Activated B cell treated with CpG ODN at 0.5 μM for 24 hours (primary cell): ENCODE results near the gene ARHGAP15. TPM values are rescaled to one million over a fixed set of nuclear protein-coding genes. Genes with fewer than 3 reads are reported as not detected.
A peak's percentile ranks its signal among the peaks of the same experiment; 100 is the strongest.

Source experiments
- ATAC-seq: fragments of 200-7000 bp; cut with Tn5 transposase; one replicate; pipeline ENCODE4 v1.10.0; 2021; ENCODE audit warnings: low read depth, mild to moderate bottlenecking, moderate library complexity
- CTCF ChIA-PET: fragments of 350-600 bp; sonication (Branson Sonifier 250); formaldehyde crosslinking; loops from one replicate; lab custom pipeline; 2021; ENCODE audit warnings: antibody characterized with exemption; lab: Charles Lee
- POLR2A ChIA-PET: fragments of 350-600 bp; sonication (Branson Sonifier 250); formaldehyde crosslinking; loops from one replicate; lab custom pipeline; 2021; ENCODE audit warnings: antibody characterized with exemption; lab: Charles Lee
- DNase-seq: peaks from one replicate; pipeline ENCODE4 v3.0.0; 2022
- H3K27ac Mint-ChIP-seq: one replicate; pipeline ENCODE4 v1.8.0; 2020; ENCODE audit warnings: mixed read lengths
- H3K27me3 Mint-ChIP-seq: one replicate; pipeline ENCODE4 v1.8.0; 2021; ENCODE audit warnings: mixed read lengths
- H3K36me3 Mint-ChIP-seq: one replicate; pipeline ENCODE4 v1.8.0; 2021; ENCODE audit warnings: low read depth, mixed read lengths
- H3K4me1 Mint-ChIP-seq: one replicate; pipeline ENCODE4 v1.8.0; 2021; ENCODE audit warnings: mixed read lengths
- H3K4me3 Mint-ChIP-seq: one replicate; pipeline ENCODE4 v1.8.0; 2020; ENCODE audit warnings: mild to moderate bottlenecking, mixed read lengths
- H3K9me3 Mint-ChIP-seq: one replicate; pipeline ENCODE4 v1.8.0; 2020; ENCODE audit warnings: mixed read lengths
- CTCF ChIP-seq: fragments of 200-600 bp; IDR thresholded peaks from one replicate; pipeline ENCODE4 v1.8.0; 2022; ENCODE audit warnings: antibody characterized with exemption, mild to moderate bottlenecking
- intact Hi-C: fragments of 100-400 bp; cut with micrococcal nuclease; formaldehyde crosslinking; loops from one replicate; pipeline ENCODE4 v1.15.1; 2024
- total RNA-seq: library from RNA; stranded (reverse); gene quantifications from 2 replicates; pipeline ENCODE4 v1.2.3, GENCODE V29; 2022

The ARHGAP15 gene
- total RNA-seq, 1 donor from 2014 or later = 112 TPM

- intact Hi-C loops = no loop called here
- Mint-ChIP-seq H3K4me1 (peaks cover 2% of the 10 kb centered on the region), H3K27me3 (no peaks in the 10 kb centered on the region), H3K9me3 (no peaks in the 10 kb centered on the region), H3K4me3 (no peak overlapping the region), H3K36me3 (peaks cover 57% of the 10 kb centered on the region), H3K27ac (no peak overlapping the region)
- ChIA-PET CTCF (no interaction called here), POLR2A (no interaction called here)
- no peak for TF ChIP-seq CTCF
- ATAC-seq = no peak
- no peak for DNase-seq
These were observed 416.1 kb downstream of the ARHGAP15 start for GRCh38 chr2:143545059-143545948.

GRCh38 chr2:143545949-143546255, 416.7 kb downstream of the ARHGAP15 start:
- Mint-ChIP-seq H3K27ac (peak overlapping the region; percentile 26), H3K4me1 (peaks cover 2% of the 10 kb centered on the region), H3K27me3 (no peaks in the 10 kb centered on the region), H3K4me3 (no peak overlapping the region), H3K36me3 (peaks cover 52% of the 10 kb centered on the region), H3K9me3 (no peaks in the 10 kb centered on the region)
- ChIA-PET POLR2A (no interaction called here), CTCF (no interaction called here)
- TF ChIP-seq CTCF = no peak
- intact Hi-C loops = loop anchor here (2.0 kb wide), 1 partner anchor 19 kb away; no protein-coding TSS in a partner anchor
- no peak for DNase-seq
- no peak for ATAC-seq

DNA sequence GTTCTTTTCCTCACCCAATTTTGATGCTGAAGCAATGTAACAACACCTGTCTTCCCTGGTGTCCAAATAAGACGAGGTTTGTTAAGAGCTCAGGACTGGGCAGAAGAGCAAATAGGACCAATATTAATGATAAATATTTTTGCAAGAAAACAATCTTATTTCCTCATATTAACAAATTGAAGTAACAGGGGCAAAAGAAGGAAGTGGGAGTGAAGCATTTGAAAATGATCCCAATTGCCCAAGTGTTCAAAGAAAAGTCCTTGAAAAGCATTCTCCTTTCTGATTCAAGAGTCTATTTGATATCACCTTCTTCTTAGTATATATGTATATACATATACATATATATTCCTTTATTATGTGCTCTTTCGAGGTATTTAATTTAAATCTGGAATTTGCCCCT, 418.8 kb downstream of the ARHGAP15 start:
- ChIA-PET CTCF (no interaction called here), POLR2A (no interaction called here)
- Mint-ChIP-seq H3K27me3 (no peaks in the 10 kb centered on the region), H3K9me3 (no peaks in the 10 kb centered on the region), H3K4me1 (peaks cover 2% of the 10 kb centered on the region), H3K4me3 (no peak overlapping the region), H3K27ac (no peak overlapping the region), H3K36me3 (peaks cover 44% of the 10 kb centered on the region)
- no peak for DNase-seq
- no peak for TF ChIP-seq CTCF
- intact Hi-C loops = no loop called here
- no peak for ATAC-seq

DNA sequence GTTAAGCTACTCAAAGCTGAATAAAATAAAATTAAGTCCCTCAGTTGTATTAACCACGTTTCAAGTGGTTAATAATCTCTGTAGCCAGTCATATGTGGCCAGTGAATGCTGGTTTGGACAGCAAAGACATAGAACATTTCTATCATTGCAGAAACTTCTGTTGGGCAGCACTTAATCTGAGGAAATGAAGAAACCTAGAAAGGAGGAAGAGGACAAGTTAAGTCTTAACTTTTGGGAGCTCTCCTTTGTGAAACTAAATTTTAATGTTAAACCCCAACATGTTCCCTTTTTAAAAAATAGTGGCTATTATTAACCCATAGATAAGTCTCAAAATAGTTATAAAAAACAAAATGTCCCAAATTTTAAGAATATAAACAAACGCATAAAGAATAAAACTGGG, 421.3 kb downstream of the ARHGAP15 start:
- ChIA-PET POLR2A (no interaction called here), CTCF (no interaction called here)
- no peaks in the 10 kb centered on the region for H3K27me3 Mint-ChIP-seq
- H3K4me1 Mint-ChIP-seq = peaks cover 2% of the 10 kb centered on the region
- no peaks in the 10 kb centered on the region for H3K9me3 Mint-ChIP-seq
- ATAC-seq (no peak), DNase-seq (no peak)
- no peak overlapping the region for H3K4me3 Mint-ChIP-seq
- no peak overlapping the region for H3K27ac Mint-ChIP-seq
- no peak for TF ChIP-seq CTCF
- peaks cover 30% of the 10 kb centered on the region for H3K36me3 Mint-ChIP-seq
- intact Hi-C loops = no loop called here

- ChIA-PET CTCF (no interaction called here), POLR2A (no interaction called here)
- H3K9me3 Mint-ChIP-seq = no peaks in the 10 kb centered on the region
- H3K4me1 Mint-ChIP-seq = peaks cover 2% of the 10 kb centered on the region
- ATAC-seq (no peak), DNase-seq (no peak)
- no peak overlapping the region for H3K27ac Mint-ChIP-seq
- no peaks in the 10 kb centered on the region for H3K27me3 Mint-ChIP-seq
- no peak for TF ChIP-seq CTCF
- H3K4me3 Mint-ChIP-seq = no peak overlapping the region
- peaks cover 39% of the 10 kb centered on the region for H3K36me3 Mint-ChIP-seq
- intact Hi-C loops = no loop called here
These were observed 422.9 kb downstream of the ARHGAP15 start for GRCh38 chr2:143551971-143552650.
